GM18502 (cell line): Measurements from ENCODE around the gene LRRC38.

ENCODE experiments used
- ATAC-seq: cut with Tn5 transposase; IDR thresholded peaks from one replicate; pipeline ENCODE4 v1.9.1; 2021; ENCODE audit warnings: mild to moderate bottlenecking; ENCODE audit not compliant: unreplicated experiment, poor library complexity

LRRC38 gene

GRCh38 chr1:13520985-13521384 lies 7.2 kb upstream of the LRRC38 start:
- no peak for ATAC-seq

GRCh38 chr1:13517193-13517812 lies 3.5 kb upstream of the LRRC38 start:
- no peak for ATAC-seq

- ATAC-seq = no peak
Observed at GRCh38 chr1:13516606-13517005, 2.8 kb upstream of the LRRC38 start.

GRCh38 chr1:13514821-13515220 lies 1.0 kb upstream of the LRRC38 start:
- no peak for ATAC-seq

GRCh38 chr1:13513063-13513894 lies 524 bp downstream of the LRRC38 start:
- no peak for ATAC-seq

- no peak for ATAC-seq
Observed at GRCh38 chr1:13512472-13512871, 1.3 kb downstream of the LRRC38 start.

GRCh38 chr1:13510499-13510898 lies 3.3 kb downstream of the LRRC38 start:
- no peak for ATAC-seq

- no peak for ATAC-seq
Observed at GRCh38 chr1:13507075-13507474, 6.7 kb downstream of the LRRC38 start.

GRCh38 chr1:13505020-13505419 lies 8.8 kb downstream of the LRRC38 start:
- no peak for ATAC-seq

- ATAC-seq = no peak
Observed at GRCh38 chr1:13500806-13501205, 13.0 kb downstream of the LRRC38 start.

GRCh38 chr1:13499422-13499821 lies 14.4 kb downstream of the LRRC38 start:
- no peak for ATAC-seq

- no peak for ATAC-seq
Observed at GRCh38 chr1:13498553-13498952, 15.2 kb downstream of the LRRC38 start.

GRCh38 chr1:13495186-13495585 lies 18.6 kb downstream of the LRRC38 start:
- ATAC-seq = no peak

- no peak for ATAC-seq
Observed at GRCh38 chr1:13494712-13495111, 19.1 kb downstream of the LRRC38 start.

- ATAC-seq = no peak
Observed at GRCh38 chr1:13494025-13494424, 19.8 kb downstream of the LRRC38 start.

GRCh38 chr1:13492711-13493110 lies 21.1 kb downstream of the LRRC38 start:
- ATAC-seq = no peak

- no peak for ATAC-seq
Observed at GRCh38 chr1:13487957-13488356, 25.8 kb downstream of the LRRC38 start.

- no peak for ATAC-seq
Observed at GRCh38 chr1:13487143-13487868, 26.5 kb downstream of the LRRC38 start.

GRCh38 chr1:13483946-13484345 lies 29.9 kb downstream of the LRRC38 start:
- no peak for ATAC-seq

- ATAC-seq = no peak
Observed at GRCh38 chr1:13482600-13482999, 31.2 kb downstream of the LRRC38 start.

- no peak for ATAC-seq
Observed at GRCh38 chr1:13479171-13479856, 34.5 kb downstream of the LRRC38 start.
